Activated CD4-positive, alpha-beta T cell treated with anti-CD3 and anti-CD28 coated beads for 48 hours (primary cell): Measurements from ENCODE around the gene PAPSS1.

Experiments
- DNase-seq: peaks from one replicate; pipeline ENCODE4 v3.0.0-alpha.2; 2020

The PAPSS1 gene

DNA sequence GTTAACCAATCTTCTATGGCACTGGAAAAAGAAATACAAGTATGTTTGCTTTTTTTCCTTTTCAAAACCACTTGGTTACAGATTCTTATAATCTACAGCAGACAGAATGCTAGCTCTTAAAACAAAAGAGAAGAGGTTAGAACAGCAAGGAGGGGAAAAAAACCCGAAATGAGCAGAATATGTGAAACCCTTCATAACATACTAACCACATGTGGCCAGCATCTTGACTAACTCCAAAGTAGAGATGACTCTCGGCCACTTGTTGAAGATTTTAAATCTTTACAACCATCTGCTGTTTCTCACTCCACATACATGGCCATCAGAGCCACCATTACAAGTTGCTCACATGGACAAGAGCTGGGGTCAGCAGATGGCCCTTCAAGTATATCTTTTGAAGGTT is 100.3 kb downstream of the PAPSS1 start:
- DNase-seq = no peak

GRCh38 chr4:107619066-107619465 is 101.0 kb downstream of the PAPSS1 start:
- no peak for DNase-seq

GRCh38 chr4:107618656-107619055 is 101.4 kb downstream of the PAPSS1 start:
- DNase-seq = no peak

DNA sequence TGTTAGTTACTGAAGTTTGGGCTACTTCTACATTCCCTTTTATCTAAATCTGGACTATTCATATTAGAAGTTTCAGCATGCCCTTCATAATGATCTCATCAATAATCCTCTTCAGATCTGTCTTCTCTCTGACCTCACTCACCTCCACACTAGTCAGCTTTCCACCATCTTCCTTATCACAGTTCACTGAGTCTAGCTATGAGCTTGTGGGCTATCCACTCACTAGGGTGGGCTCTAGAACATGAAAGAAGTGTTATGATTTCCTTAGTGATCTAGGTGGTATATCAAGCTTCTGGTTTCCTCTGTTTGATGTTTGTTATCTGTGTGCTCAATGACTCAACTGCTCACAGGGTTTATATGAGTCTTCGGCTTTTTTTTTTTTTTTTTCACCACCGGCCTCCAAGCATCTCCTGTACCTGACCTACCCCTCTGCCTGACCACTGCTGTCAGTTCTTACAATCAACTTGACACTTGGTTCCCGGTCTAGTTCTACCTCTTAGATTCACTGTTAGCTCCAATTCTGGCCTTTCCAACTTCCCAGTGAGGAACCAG is 103.1 kb downstream of the PAPSS1 start:
- no peak for DNase-seq

DNA sequence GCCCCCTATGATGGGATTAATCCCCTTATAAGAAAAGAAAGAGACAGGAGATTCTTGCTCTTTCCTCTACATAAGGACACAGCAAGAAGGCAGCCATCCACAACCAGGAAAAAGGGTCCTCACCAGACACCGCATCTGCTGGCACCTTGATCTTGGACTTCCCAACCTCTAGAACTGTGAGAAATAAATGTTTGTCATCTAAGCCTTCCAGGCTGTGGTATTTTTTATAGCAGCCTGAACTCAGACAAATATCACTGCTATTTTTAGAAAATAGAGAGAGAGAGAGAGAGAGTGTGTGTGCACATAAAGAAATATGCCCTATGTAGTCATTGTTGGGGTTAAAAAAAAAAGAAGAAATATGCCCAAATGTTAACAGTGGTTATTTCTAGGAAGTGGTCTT is 104.2 kb downstream of the PAPSS1 start:
- no peak for DNase-seq

DNA sequence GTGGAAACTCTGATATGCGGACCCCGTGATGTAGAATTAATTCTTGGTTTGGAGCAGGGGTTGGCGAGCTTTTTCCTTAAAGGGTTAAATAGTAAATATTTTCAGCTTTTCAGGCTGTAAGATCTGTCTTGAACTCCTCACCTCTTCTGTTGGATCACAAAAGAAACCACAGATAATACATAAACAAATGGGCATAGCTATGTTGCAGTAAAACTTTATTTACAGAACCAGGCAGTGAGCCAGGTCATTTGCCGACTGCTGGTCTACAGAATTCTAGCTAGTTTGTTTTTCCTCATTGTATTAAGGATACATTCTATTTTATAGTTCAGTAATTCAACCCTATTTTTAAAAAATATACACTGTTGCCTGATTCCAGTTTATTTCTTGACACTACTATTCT is 116.6 kb downstream of the PAPSS1 start:
- DNase-seq = no peak

DNA sequence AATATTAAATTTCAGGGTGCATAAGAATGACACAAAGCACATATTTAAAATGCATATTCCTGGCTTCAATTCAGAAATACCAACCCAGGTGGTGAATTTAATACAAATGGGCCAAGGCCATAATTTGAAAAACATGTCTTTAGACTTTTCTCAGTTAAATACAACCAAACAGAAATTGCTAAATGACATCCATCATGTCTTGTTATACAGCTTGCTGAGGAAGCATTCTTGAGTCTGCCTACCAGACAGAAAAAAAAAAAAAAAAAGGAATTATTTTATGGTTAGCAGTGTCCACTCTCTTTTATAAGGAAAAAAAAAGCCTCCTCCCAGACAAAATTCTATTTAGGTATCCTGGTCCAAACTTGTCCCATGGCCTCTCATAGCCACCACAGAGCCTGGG is 119.1 kb downstream of the PAPSS1 start:
- no peak for DNase-seq

- DNase-seq = no peak
These were observed 119.6 kb downstream of the PAPSS1 start for GRCh38 chr4:107600436-107600835.

- DNase-seq = no peak
These were observed 120.2 kb downstream of the PAPSS1 start for GRCh38 chr4:107599841-107600240.

DNA sequence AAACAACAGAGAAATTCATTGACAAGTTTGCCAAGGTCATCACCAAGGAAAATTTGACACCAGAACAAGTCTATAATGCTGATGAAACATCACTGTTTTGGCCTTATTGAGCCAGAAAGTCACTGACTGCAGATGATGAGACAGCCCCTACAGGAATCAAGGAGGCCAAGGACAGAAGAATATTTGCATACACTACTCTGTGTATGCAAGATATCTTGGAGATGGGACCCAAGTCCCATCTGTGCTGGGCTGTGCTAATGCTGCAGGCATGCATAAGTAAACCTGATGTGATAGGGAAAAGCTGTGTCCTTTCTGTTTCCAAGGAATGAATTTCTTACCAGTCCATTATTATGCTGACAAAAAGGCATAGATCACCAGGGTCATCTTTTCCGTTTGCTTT is 126.8 kb downstream of the PAPSS1 start:
- DNase-seq = no peak

GRCh38 chr4:107592519-107592918 is 127.5 kb downstream of the PAPSS1 start:
- DNase-seq = no peak

GRCh38 chr4:107589269-107589668 is 130.8 kb downstream of the PAPSS1 start:
- no peak for DNase-seq

GRCh38 chr4:107586371-107586770 is 133.7 kb downstream of the PAPSS1 start:
- no peak for DNase-seq

GRCh38 chr4:107579099-107579498 is 140.9 kb downstream of the PAPSS1 start:
- DNase-seq = no peak

GRCh38 chr4:107578321-107578720 is 141.7 kb downstream of the PAPSS1 start:
- no peak for DNase-seq

DNA sequence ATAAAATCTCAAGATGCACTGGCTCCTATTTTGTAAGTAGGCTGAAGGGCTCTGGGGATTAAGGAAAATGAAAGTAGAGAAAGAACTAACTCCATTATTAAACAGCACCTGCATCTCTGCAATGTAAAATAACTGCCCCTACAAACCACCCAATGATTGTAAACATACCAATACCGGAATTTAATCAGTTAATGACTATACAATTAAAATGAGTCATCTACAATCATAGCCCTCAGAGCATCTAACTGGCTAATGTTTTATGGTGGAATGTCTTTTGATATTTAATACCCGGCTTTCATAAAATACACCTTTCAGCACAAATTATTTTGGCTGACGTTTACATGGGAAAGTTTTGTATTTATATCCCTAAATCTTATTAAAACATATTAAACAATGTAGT is 142.3 kb downstream of the PAPSS1 start:
- DNase-seq = no peak

DNA sequence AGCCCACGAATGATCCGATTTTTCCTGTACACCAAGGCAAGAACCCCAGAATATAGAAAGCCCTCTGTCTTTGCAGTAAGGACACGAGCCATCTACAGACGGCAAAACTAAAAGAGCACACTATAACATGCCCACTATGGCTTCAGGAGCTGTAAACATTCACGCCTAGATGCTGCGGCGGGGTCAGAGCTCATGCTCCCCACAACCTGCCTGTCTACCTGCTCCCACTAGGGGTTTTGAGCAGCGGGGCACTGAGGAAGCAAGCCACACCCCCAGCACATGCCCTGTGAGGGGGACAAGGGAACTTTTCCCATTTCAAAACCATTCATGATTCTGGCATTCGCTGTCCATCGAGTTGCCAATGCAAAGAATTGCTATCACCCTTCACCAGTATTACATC is 144.8 kb downstream of the PAPSS1 start:
- no peak for DNase-seq

DNA sequence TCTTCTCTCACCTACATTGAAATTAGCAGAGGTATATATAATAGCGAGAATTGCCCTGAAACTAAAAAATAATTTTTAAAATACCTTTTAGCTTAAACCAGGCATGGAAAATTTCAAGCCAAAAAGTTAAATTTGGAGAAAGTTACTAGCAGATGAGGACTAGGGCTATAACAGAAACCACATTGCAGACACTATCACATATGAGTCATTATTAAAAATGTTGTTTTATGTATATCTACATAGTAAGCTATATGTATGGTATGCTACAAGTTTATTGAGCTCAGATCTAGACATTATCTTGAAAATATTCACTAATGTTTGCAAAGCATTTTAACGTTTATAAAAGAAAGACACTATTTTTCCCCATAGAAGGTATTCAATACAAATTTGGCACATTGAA is 147.8 kb downstream of the PAPSS1 start:
- no peak for DNase-seq

GRCh38 chr4:107570952-107571351 is 149.1 kb downstream of the PAPSS1 start:
- DNase-seq = no peak

DNA sequence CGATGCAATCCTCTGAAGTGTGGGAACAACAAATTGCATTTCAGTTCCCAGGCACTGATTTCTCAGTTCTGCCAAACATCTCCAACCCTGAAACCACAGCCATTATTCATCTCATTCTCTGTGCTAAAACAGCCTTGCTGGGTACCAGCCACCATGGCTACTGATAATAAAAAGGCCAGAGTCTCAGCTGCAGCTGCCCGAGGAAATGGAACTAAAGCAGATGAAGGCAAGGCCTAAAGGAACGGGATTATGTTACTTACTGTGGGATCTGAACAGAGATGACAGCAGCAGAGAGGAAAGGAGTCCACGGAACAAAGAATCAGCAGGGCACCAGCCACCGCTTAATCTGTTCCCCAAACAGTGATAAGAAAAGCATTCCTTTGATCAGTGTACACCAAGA is 155.7 kb downstream of the PAPSS1 start:
- no peak for DNase-seq
